ENCODE results near the gene SPRED2.

Gene SPRED2

GRCh38 chr2:65363879-65364666, 68.3 kb downstream of the SPRED2 start:
- no peak for DNase-seq

DNA sequence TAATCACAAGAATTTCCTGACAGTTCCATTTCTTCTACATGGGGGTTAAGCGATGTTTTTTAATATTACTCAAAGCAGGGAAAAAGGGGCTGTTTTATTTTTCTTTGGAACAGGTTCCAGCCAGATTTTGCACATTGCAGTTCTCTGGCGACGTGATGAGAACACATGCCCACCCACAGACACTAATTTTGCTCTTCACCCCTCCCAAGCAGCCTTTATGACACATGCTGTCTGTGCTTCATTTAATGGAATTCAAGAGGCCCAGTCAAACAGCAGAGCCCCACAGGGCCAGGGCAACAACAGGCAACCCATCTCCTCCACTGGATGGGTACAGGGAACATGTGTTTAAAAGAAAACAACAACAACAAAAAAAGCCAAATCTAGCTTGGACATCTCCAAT, 70.8 kb downstream of the SPRED2 start:
- no peak for DNase-seq

DNA sequence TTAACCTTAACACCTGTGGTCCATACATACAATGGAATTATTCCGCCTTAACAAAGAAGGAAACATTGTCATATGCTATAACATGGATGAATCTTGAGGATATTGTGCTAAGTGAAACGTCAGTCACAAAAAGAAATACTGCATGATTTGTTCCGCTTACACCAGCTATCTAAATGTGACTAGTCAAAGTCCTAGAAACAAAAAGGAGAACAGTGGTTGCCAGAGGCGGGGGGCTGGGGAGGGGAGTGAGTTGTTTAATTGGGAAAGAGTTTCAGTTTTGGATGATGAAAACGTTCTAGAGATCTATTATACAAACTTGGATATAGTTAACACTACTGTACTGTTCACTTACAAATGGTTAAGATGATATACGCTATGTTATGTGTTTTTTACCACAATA, 72.0 kb downstream of the SPRED2 start:
- DNase-seq = no peak

GRCh38 chr2:65358678-65359400, 73.6 kb downstream of the SPRED2 start:
- DNase-seq = no peak

GRCh38 chr2:65357959-65358294, 74.5 kb downstream of the SPRED2 start:
- no peak for DNase-seq

- DNase-seq = no peak
These were observed 75.1 kb downstream of the SPRED2 start for GRCh38 chr2:65357095-65357958.

GRCh38 chr2:65355186-65355831, 77.1 kb downstream of the SPRED2 start:
- DNase-seq = no peak

DNA sequence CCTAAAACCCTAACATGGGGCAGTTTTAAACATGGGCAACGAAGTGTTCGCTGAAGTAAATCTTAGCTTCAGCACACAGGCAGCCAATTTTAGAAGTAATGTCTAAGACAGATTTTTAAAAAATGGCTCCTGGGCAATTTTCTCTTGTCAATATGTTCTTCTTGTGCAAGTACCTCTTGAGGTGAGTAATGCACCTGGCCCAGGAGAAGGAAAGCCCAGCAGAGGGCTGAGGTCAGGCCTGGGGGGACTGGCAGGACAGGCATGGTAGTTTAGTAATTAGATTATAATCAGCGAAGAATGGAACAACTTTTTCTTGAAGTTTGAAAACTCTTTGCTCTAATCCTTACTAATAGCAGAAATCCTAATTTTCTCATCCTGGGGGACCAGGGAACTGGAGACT, 77.6 kb downstream of the SPRED2 start:
- no peak for DNase-seq

DNA sequence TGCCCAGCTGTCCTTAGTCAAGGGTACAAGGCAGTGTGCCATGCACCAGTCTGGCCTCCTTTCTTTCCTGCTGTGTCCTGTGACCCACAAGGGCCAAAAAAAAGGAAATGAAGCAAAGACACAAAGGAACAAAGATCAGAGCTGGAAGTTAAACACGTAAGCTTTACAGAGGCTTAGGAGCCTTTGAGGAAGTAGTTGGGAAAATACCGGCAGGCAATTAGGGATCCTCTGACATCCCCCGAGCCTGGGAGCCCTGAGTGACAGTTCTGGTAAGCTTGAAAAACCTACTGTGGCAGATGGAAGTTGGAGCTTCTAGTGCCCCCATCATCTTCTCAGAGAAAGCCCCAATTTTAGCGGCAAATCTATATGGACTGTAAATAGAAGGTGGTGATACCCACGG, 78.5 kb downstream of the SPRED2 start:
- DNase-seq = peak; percentile 45 to 60

DNA sequence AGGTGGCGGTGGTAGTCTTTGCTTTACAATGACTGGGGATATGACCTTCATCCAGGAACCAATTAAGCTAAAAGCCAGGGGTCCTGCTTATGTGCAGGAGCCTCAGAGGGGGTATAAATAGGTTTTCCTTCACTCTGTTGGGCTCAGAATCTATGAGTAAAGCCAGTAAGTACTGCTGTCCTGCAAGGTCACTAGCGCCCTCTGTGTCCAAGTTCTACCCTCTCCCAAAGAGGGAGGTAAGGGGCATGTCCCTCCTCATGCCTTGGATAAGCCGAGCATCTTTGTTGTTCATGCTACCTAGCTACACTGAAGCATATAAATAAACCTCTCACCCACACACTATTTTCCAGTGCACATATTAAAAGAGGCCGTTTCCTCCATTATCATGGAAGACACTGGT, 79.4 kb downstream of the SPRED2 start:
- DNase-seq = peak in 1 of 2 experiments; percentile 5

DNA sequence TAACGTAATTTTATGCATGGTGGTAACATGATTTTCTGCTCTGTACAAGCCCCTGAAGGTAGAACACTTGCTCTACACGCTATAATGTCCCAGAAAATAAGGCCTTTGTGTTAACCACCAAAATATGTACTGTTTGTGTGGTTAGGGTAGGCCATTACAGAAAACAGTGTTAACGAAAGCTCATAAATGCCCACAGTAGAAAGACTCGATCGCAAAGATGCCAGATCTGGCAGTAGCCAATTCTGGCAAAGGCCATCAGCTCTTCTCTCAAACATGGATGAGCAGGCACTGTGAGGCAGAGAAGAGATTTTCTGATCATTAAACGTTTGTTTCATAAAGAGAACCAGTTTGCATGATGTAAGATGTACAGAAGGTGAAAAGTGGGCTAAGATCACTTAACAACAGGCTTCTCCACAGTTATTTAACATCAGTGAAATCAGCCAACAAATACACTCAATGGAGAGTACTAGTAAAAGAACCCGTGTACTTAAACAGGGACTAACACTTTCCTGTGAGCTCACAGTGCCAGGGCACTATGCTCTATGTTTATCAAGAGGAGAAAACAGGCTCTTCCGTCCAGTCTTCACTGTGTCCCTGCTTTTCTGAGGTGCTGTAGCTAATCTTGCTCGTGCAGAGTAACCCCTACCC, 80.3 kb downstream of the SPRED2 start:
- no peak for DNase-seq

DNA sequence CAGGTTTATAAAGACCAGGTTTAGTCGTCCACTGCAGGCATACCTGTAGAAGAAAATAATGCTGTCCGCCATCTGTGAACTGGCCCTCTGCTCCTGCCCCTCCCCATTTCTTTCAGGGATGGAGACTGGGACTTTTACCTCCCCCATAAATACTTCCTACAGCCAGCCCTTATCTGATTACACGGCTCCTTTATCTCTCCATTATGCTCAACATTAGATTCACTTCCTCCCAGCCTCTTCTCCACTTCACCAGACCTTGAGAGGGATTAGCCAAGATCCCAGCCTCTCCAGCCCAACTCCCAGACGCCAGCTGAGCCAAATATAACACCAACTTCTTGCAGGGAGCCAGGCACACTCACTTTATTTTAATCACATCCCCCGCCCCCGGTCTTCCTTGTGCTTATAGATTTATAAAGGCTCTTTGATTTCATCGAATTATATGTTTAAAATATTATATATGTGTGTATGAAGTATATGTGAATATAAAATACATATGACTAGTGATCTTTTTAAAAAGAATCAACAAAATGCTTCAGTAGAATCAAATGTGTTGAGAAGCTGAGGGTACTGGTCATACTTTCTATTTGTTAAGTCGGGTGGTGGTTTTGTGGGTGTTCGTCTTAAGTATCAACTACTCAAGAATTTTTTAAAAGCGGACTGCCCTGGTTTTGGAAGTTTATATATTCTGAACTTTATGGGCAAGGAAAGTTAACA, 81.0 kb downstream of the SPRED2 start:
- peak; percentile 78 to 93 for DNase-seq

GRCh38 chr2:65350651-65351056, 81.7 kb downstream of the SPRED2 start:
- peak in 1 of 2 experiments; percentile 34 for DNase-seq

GRCh38 chr2:65349863-65350262, 82.5 kb downstream of the SPRED2 start:
- DNase-seq = peak; percentile 96 to 97

DNA sequence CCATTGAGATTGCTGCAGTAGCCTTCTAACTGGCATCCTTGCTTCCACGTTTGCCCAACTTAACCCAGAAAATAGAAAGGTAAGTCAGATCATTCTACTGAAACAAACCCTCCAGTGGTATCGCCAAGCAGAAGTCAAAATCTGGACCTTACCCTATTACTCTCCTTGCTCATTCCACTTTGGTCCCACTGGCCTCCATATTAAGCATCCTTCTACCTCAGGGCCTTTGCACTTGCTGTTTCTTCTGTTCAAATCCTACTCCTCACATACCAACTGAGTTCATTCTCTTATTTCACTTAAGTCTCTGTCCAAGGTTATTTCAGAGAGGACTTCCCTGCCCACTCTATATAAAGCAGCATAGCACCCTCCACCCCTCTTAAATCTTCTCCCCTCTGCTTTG, 84.5 kb downstream of the SPRED2 start:
- no peak for DNase-seq

DNA sequence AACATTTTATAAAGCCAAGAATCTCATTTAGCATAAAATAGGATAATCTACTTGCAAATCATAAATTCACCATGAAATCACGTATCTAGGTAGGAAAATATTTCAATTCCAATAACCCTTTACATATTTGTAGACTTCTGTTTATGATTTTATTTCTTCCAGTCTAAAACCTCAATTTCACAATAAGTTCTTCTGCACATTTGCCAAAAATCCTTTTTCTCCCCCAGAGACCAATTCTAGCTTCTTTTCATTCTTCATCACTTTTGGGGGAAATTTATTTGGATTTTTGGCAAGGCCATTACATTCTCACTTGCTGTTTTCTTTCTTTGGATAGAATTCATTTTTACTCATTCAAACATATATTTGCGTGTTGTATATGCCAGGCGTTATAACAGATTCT, 86.8 kb downstream of the SPRED2 start:
- DNase-seq = no peak

- DNase-seq = no peak
These were observed 87.7 kb downstream of the SPRED2 start for GRCh38 chr2:65344689-65345088.

GRCh38 chr2:65344182-65344581, 88.2 kb downstream of the SPRED2 start:
- no peak for DNase-seq

DNA sequence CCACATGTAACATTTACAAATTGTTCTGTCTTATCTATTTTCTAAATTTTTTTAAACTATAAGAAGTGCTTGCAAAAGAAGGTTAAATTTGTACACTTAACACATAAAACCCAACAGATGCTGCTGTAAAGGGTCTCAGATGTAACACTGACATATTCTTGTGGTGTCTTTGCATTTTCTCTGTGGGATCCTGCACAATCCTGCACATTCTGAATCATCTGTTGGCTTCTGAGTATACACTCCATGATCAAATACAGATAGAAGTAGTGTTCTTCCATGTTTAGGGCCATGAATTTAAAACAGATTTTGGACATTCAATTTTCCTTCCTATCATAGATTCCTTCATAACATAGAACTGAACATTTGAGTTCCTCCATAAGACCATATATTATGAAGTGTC, 89.0 kb downstream of the SPRED2 start:
- no peak for DNase-seq

GRCh38 chr2:65340898-65341681, 91.3 kb downstream of the SPRED2 start:
- no peak for DNase-seq

GRCh38 chr2:65339648-65340047, 92.8 kb downstream of the SPRED2 start:
- DNase-seq = no peak

All from NCI-H524 (cell line).